Endothelial cell (in vitro differentiated cells): ENCODE data around the gene RPL37. TPM values are rescaled to one million over a fixed set of nuclear protein-coding genes. Genes with fewer than 3 reads are reported as not detected.

Source experiments
- DNase-seq: peaks from one replicate; pipeline ENCODE4 v3.0.0; 2021; ENCODE audit warnings: low spot score
- H3K27ac Mint-ChIP-seq: one replicate; pipeline ENCODE4 v1.8.0; 2021; ENCODE audit warnings: mixed read lengths, inconsistent platforms; ENCODE audit not compliant: unreplicated experiment
- H3K27me3 Mint-ChIP-seq: one replicate; pipeline ENCODE4 v1.8.0; 2021; ENCODE audit warnings: mild to moderate bottlenecking, moderate library complexity, mixed read lengths, inconsistent platforms; ENCODE audit not compliant: unreplicated experiment
- H3K36me3 Mint-ChIP-seq: one replicate; pipeline ENCODE4 v1.8.0; 2021; ENCODE audit warnings: mild to moderate bottlenecking, low read depth, mixed read lengths, inconsistent platforms; ENCODE audit not compliant: unreplicated experiment
- H3K4me1 Mint-ChIP-seq: one replicate; pipeline ENCODE4 v1.8.0; 2021; ENCODE audit warnings: mild to moderate bottlenecking, mixed read lengths, inconsistent platforms; ENCODE audit not compliant: unreplicated experiment
- H3K4me3 Mint-ChIP-seq: one replicate; pipeline ENCODE4 v1.8.0; 2021; ENCODE audit warnings: mild to moderate bottlenecking, mixed read lengths, inconsistent platforms; ENCODE audit not compliant: unreplicated experiment
- H3K9me3 Mint-ChIP-seq: one replicate; pipeline ENCODE4 v1.8.0; 2021; ENCODE audit warnings: mixed read lengths, inconsistent platforms; ENCODE audit not compliant: unreplicated experiment
- CTCF ChIP-seq: fragments of 200-600 bp; sonication (generic); IDR thresholded peaks from one replicate; pipeline ENCODE4 v1.5.0; 2021; ENCODE audit warnings: antibody characterized with exemption; ENCODE audit not compliant: unreplicated experiment
- total RNA-seq: library from RNA; stranded (reverse); fragmentation: NEBNext Ultra II Directional; extraction: Animal tissue kit (Norgen Biotek cat#: 25700); gene quantifications from one replicate; pipeline ENCODE4 v1.2.1, GENCODE V29; 2021; ENCODE audit not compliant: unreplicated experiment

RPL37 gene
- total RNA-seq, 1 donor from 2014 or later = 1,272 TPM

- Mint-ChIP-seq H3K4me3 (peak overlapping the region; percentile 99), H3K4me1 (peaks cover 47% of the 10 kb centered on the region), H3K27me3 (peaks cover 16% of the 10 kb centered on the region), H3K9me3 (no peaks in the 10 kb centered on the region), H3K27ac (peak overlapping the region; percentile 95), H3K36me3 (peaks cover 66% of the 10 kb centered on the region)
- TF ChIP-seq CTCF = no peak
- DNase-seq = no peak
Observed at GRCh38 chr5:40832345-40832744, 2.7 kb downstream of the RPL37 start.

- DNase-seq = no peak
- peaks cover 69% of the 10 kb centered on the region for H3K36me3 Mint-ChIP-seq
- peaks cover 16% of the 10 kb centered on the region for H3K27me3 Mint-ChIP-seq
- H3K4me3 Mint-ChIP-seq = peak overlapping the region; percentile 80
- H3K9me3 Mint-ChIP-seq = no peaks in the 10 kb centered on the region
- peaks cover 43% of the 10 kb centered on the region for H3K4me1 Mint-ChIP-seq
- TF ChIP-seq CTCF = no peak
- peak overlapping the region; percentile 57 for H3K27ac Mint-ChIP-seq
Observed at GRCh38 chr5:40831346-40832210, 3.4 kb downstream of the RPL37 start.

GRCh38 chr5:40829748-40830533 lies 5.1 kb downstream of the RPL37 start:
- no peak for TF ChIP-seq CTCF
- Mint-ChIP-seq H3K27ac (peak overlapping the region; percentile 46), H3K36me3 (peaks cover 69% of the 10 kb centered on the region), H3K4me1 (peaks cover 35% of the 10 kb centered on the region), H3K27me3 (peaks cover 7% of the 10 kb centered on the region), H3K4me3 (peak overlapping the region; percentile 29), H3K9me3 (no peaks in the 10 kb centered on the region)
- DNase-seq = no peak

GRCh38 chr5:40828690-40829661 lies 6.0 kb downstream of the RPL37 start:
- H3K4me3 Mint-ChIP-seq = peak overlapping the region; percentile 56
- peak overlapping the region; percentile 7 for H3K27ac Mint-ChIP-seq
- DNase-seq = no peak
- H3K36me3 Mint-ChIP-seq = peaks cover 64% of the 10 kb centered on the region
- no peaks in the 10 kb centered on the region for H3K27me3 Mint-ChIP-seq
- no peak for TF ChIP-seq CTCF
- no peaks in the 10 kb centered on the region for H3K9me3 Mint-ChIP-seq
- H3K4me1 Mint-ChIP-seq = peaks cover 25% of the 10 kb centered on the region
